ENCODE results near the gene NR5A2.
"Not testable (repeated sequence)": the region's sequence is repeated elsewhere in the genome, so short reads cannot be mapped to it uniquely, and the experiment has no call there.

The NR5A2 gene

GRCh38 chr1:200163911-200164310 is 136.4 kb downstream of the NR5A2 start:
- DNase-seq (ENCODE audit: low read depth in 3 of 3), result no peak

GRCh38 chr1:200165493-200166220 is 138.1 kb downstream of the NR5A2 start:
- no peak for DNase-seq (ENCODE audit: low read depth in 3 of 3)

GRCh38 chr1:200166411-200166810 is 138.9 kb downstream of the NR5A2 start:
- DNase-seq (ENCODE audit: low read depth in 3 of 3), result no peak

- no peak for DNase-seq (ENCODE audit: low read depth in 3 of 3)
Measured at GRCh38 chr1:200168926-200169325, 141.4 kb downstream of the NR5A2 start.

- DNase-seq (ENCODE audit: low read depth in 3 of 3), result no peak
Measured at GRCh38 chr1:200172311-200172710, 144.8 kb downstream of the NR5A2 start.

GRCh38 chr1:200173097-200173618 is 145.6 kb downstream of the NR5A2 start:
- DNase-seq (ENCODE audit: low read depth in 3 of 3), result no peak

- DNase-seq (ENCODE audit: low read depth in 3 of 3), result no peak
Measured at GRCh38 chr1:200174525-200175295, 147.2 kb downstream of the NR5A2 start.

- no peak for DNase-seq (ENCODE audit: low read depth in 3 of 3)
Measured at GRCh38 chr1:200176181-200176580, 148.7 kb downstream of the NR5A2 start.

- no peak for DNase-seq (ENCODE audit: low read depth in 3 of 3)
Measured at GRCh38 chr1:200176798-200177197, 149.3 kb downstream of the NR5A2 start.

- DNase-seq (ENCODE audit: low read depth in 3 of 3), result no peak
Measured at GRCh38 chr1:200178340-200178739, 150.8 kb downstream of the NR5A2 start.

GRCh38 chr1:200179126-200179780 is 151.7 kb downstream of the NR5A2 start:
- no peak for DNase-seq (ENCODE audit: low read depth in 3 of 3)

GRCh38 chr1:200179781-200180160 is 152.3 kb downstream of the NR5A2 start:
- DNase-seq (ENCODE audit: low read depth in 3 of 3), result no peak

- no peak for DNase-seq (ENCODE audit: low read depth in 3 of 3)
Measured at GRCh38 chr1:200180821-200181220, 153.3 kb downstream of the NR5A2 start.

- DNase-seq (ENCODE audit: low read depth in 3 of 3), result no peak
Measured at GRCh38 chr1:200181861-200182260, 154.4 kb downstream of the NR5A2 start.

GRCh38 chr1:200182701-200183100 is 155.2 kb downstream of the NR5A2 start:
- no peak for DNase-seq (ENCODE audit: low read depth in 3 of 3)

- no peak for DNase-seq (ENCODE audit: low read depth in 3 of 3)
Measured at GRCh38 chr1:200183637-200184036, 156.1 kb downstream of the NR5A2 start.

- DNase-seq (ENCODE audit: low read depth in 3 of 3), result no peak
Measured at GRCh38 chr1:200184196-200184595, 156.7 kb downstream of the NR5A2 start.

- not testable (repeated sequence) for DNase-seq (ENCODE audit: low read depth in 3 of 3)
Measured at GRCh38 chr1:200185191-200185590, 157.7 kb downstream of the NR5A2 start.

GRCh38 chr1:200187332-200187731 is 159.8 kb downstream of the NR5A2 start:
- not testable (repeated sequence) for DNase-seq (ENCODE audit: low read depth in 3 of 3)

- no peak for DNase-seq (ENCODE audit: low read depth in 3 of 3)
Measured at GRCh38 chr1:200191993-200192392, 164.5 kb downstream of the NR5A2 start.

GRCh38 chr1:200194477-200194876 is 167.0 kb downstream of the NR5A2 start:
- no peak for DNase-seq (ENCODE audit: low read depth in 3 of 3)

GRCh38 chr1:200198236-200198635 is 170.7 kb downstream of the NR5A2 start:
- no peak for DNase-seq (ENCODE audit: low read depth in 3 of 3)
